HUES48 (cell line): ENCODE results near the gene EHD3.
A peak's percentile ranks its signal among the peaks of the same experiment; 100 is the strongest.

Experiments
- H3K27ac ChIP-seq: one replicate; pipeline ENCODE4 v1.7.0; 2013; ENCODE audit warnings: low read depth, low read length, inconsistent platforms
- H3K27me3 ChIP-seq: 2 replicates; pipeline ENCODE4 v1.6.1; 2013; ENCODE audit warnings: mild to moderate bottlenecking, low read length; ENCODE audit not compliant: control insufficient read depth, insufficient read depth
- H3K36me3 ChIP-seq: 2 replicates; pipeline ENCODE4 v1.6.1; 2013; ENCODE audit warnings: low read length; ENCODE audit not compliant: control insufficient read depth, insufficient read depth
- H3K4me1 ChIP-seq: 2 replicates; pipeline ENCODE4 v1.6.1; 2013; ENCODE audit warnings: mild to moderate bottlenecking, low read length; ENCODE audit not compliant: control insufficient read depth, insufficient read depth
- H3K4me3 ChIP-seq: 2 replicates; pipeline ENCODE4 v1.5.1; 2013; ENCODE audit warnings: mild to moderate bottlenecking, low read depth, low read length
- H3K9ac ChIP-seq: 2 replicates; pipeline ENCODE4 v1.6.1; 2013; ENCODE audit warnings: mild to moderate bottlenecking, low read depth, low read length, moderate library complexity
- H3K9me3 ChIP-seq: 2 replicates; pipeline ENCODE4 v1.6.1; 2013; ENCODE audit warnings: low read length; ENCODE audit not compliant: control insufficient read depth, insufficient read depth

Gene EHD3

GRCh38 chr2:31256611-31257382 is 22.8 kb downstream of the EHD3 start:
- Histone ChIP-seq H3K9me3 (no peaks in the 10 kb centered on the region), H3K36me3 (no peaks in the 10 kb centered on the region), H3K27me3 (no peaks in the 10 kb centered on the region), H3K9ac (no peak overlapping the region), H3K27ac (no peak overlapping the region), H3K4me1 (peaks cover 10% of the 10 kb centered on the region), H3K4me3 (no peak overlapping the region)

GRCh38 chr2:31258351-31258750 is 24.4 kb downstream of the EHD3 start:
- Histone ChIP-seq H3K27me3 (no peaks in the 10 kb centered on the region), H3K27ac (no peak overlapping the region), H3K9me3 (no peaks in the 10 kb centered on the region), H3K4me1 (peaks cover 10% of the 10 kb centered on the region), H3K9ac (no peak overlapping the region), H3K4me3 (no peak overlapping the region), H3K36me3 (no peaks in the 10 kb centered on the region)

- Histone ChIP-seq H3K9ac (no peak overlapping the region), H3K4me3 (no peak overlapping the region), H3K4me1 (peaks cover 10% of the 10 kb centered on the region), H3K27ac (no peak overlapping the region), H3K9me3 (no peaks in the 10 kb centered on the region), H3K36me3 (no peaks in the 10 kb centered on the region), H3K27me3 (no peaks in the 10 kb centered on the region)
Observed at GRCh38 chr2:31259075-31259474, 25.1 kb downstream of the EHD3 start.

GRCh38 chr2:31260870-31261269 is 26.9 kb downstream of the EHD3 start:
- Histone ChIP-seq H3K27ac (no peak overlapping the region), H3K4me3 (no peak overlapping the region), H3K4me1 (peaks cover 10% of the 10 kb centered on the region), H3K36me3 (no peaks in the 10 kb centered on the region), H3K9me3 (no peaks in the 10 kb centered on the region), H3K27me3 (no peaks in the 10 kb centered on the region), H3K9ac (no peak overlapping the region)

- 0 out of 2 replicates have a peak, but pooled peaks cover 3% of the 10 kb centered on the region for H3K4me1 ChIP-seq
Observed at GRCh38 chr2:31263636-31264190, 29.8 kb downstream of the EHD3 start.

GRCh38 chr2:31265234-31265633 is 31.3 kb downstream of the EHD3 start:
- H3K36me3 ChIP-seq = no peaks in the 10 kb centered on the region
- H3K9ac ChIP-seq = no peak overlapping the region
- H3K4me3 ChIP-seq = no peak overlapping the region
- H3K27me3 ChIP-seq = no peaks in the 10 kb centered on the region
- H3K27ac ChIP-seq = no peak overlapping the region
- H3K9me3 ChIP-seq = no peaks in the 10 kb centered on the region
- peaks cover 18% of the 10 kb centered on the region for H3K4me1 ChIP-seq

More at GRCh38 chr2:31263636-31264190, 29.8 kb downstream of the EHD3 start:
- Histone ChIP-seq H3K4me3 (no peak overlapping the region), H3K36me3 (no peaks in the 10 kb centered on the region), H3K9ac (no peak overlapping the region), H3K27ac (no peak overlapping the region), H3K9me3 (no peaks in the 10 kb centered on the region), H3K27me3 (no peaks in the 10 kb centered on the region)

- Histone ChIP-seq H3K36me3 (no peaks in the 10 kb centered on the region), H3K9me3 (no peaks in the 10 kb centered on the region), H3K27ac (no peak overlapping the region), H3K4me1 (peaks cover 26% of the 10 kb centered on the region), H3K4me3 (no peak overlapping the region), H3K27me3 (no peaks in the 10 kb centered on the region), H3K9ac (no peak overlapping the region)
Observed at GRCh38 chr2:31266804-31267203, 32.9 kb downstream of the EHD3 start.

GRCh38 chr2:31267437-31268120 is 33.6 kb downstream of the EHD3 start:
- Histone ChIP-seq H3K4me3 (no peak overlapping the region), H3K27me3 (no peaks in the 10 kb centered on the region), H3K36me3 (no peaks in the 10 kb centered on the region), H3K9ac (no peak overlapping the region), H3K9me3 (no peaks in the 10 kb centered on the region), H3K27ac (no peak overlapping the region), H3K4me1 (peaks cover 26% of the 10 kb centered on the region)

- H3K4me3 ChIP-seq = no peak overlapping the region
- H3K27me3 ChIP-seq = no peaks in the 10 kb centered on the region
- no peak overlapping the region for H3K27ac ChIP-seq
- H3K9ac ChIP-seq = no peak overlapping the region
- no peaks in the 10 kb centered on the region for H3K36me3 ChIP-seq
- H3K4me1 ChIP-seq = peaks cover 26% of the 10 kb centered on the region
- H3K9me3 ChIP-seq = no peaks in the 10 kb centered on the region
Observed at GRCh38 chr2:31268344-31268743, 34.4 kb downstream of the EHD3 start.

GRCh38 chr2:31269087-31269486 is 35.1 kb downstream of the EHD3 start:
- H3K4me3 ChIP-seq = no peak overlapping the region
- H3K27me3 ChIP-seq = no peaks in the 10 kb centered on the region
- no peak overlapping the region for H3K27ac ChIP-seq
- H3K9ac ChIP-seq = no peak overlapping the region
- H3K36me3 ChIP-seq = no peaks in the 10 kb centered on the region
- H3K9me3 ChIP-seq = no peaks in the 10 kb centered on the region
- H3K4me1 ChIP-seq = peaks cover 26% of the 10 kb centered on the region

- peaks cover 26% of the 10 kb centered on the region for H3K4me1 ChIP-seq
- no peaks in the 10 kb centered on the region for H3K36me3 ChIP-seq
- H3K9me3 ChIP-seq = no peaks in the 10 kb centered on the region
- no peak overlapping the region for H3K4me3 ChIP-seq
- H3K27ac ChIP-seq = peak overlapping the region; percentile 31
- no peaks in the 10 kb centered on the region for H3K27me3 ChIP-seq
- H3K9ac ChIP-seq = no peak overlapping the region
Observed at GRCh38 chr2:31270131-31270530, 36.2 kb downstream of the EHD3 start.
